H9 (cell line): ENCODE measurements around the gene UBR7. TPM values are rescaled to one million over a fixed set of nuclear protein-coding genes. Genes with fewer than 3 reads are reported as not detected.
"Not testable (repeated sequence)": the region's sequence is repeated elsewhere in the genome, so short reads cannot be mapped to it uniquely, and the experiment has no call there.

ENCODE experiments used
- DNase-seq: peaks from one replicate; pipeline ENCODE4 v3.0.0-alpha.2; 2017
- H2AFZ ChIP-seq: one replicate; pipeline ENCODE4 v1.6.1; 2013; ENCODE audit warnings: mild to moderate bottlenecking, low read length, control low read depth, moderate library complexity
- H2AK5ac ChIP-seq: 2 replicates; pipeline ENCODE4 v1.6.1; 2013; ENCODE audit warnings: low read length, control low read depth, mixed read lengths; ENCODE audit not compliant: insufficient read length
- H2BK120ac ChIP-seq: one replicate; pipeline ENCODE4 v1.6.1; 2013; ENCODE audit warnings: low read depth, mild to moderate bottlenecking, low read length, control low read depth, inconsistent platforms; ENCODE audit not compliant: poor library complexity, severe bottlenecking
- H2BK12ac ChIP-seq: 2 replicates; pipeline ENCODE4 v1.6.1; 2013; ENCODE audit warnings: low read length, control low read depth, mixed read lengths, low read depth; ENCODE audit not compliant: insufficient read length
- H2BK15ac ChIP-seq: 2 replicates; pipeline ENCODE4 v1.6.1; 2013; ENCODE audit warnings: low read depth, low read length, control low read depth
- H2BK20ac ChIP-seq: one replicate; pipeline ENCODE4 v1.6.1; 2013; ENCODE audit warnings: low read depth, mild to moderate bottlenecking, low read length, control low read depth, inconsistent platforms; ENCODE audit not compliant: poor library complexity, severe bottlenecking
- H2BK5ac ChIP-seq: 2 replicates; pipeline ENCODE4 v1.6.1; 2013; ENCODE audit warnings: low read length, control low read depth, mixed read lengths; ENCODE audit not compliant: insufficient read length
- H3K14ac ChIP-seq: 2 replicates; pipeline ENCODE4 v1.6.1; 2013; ENCODE audit warnings: low read length, control low read depth; ENCODE audit not compliant: insufficient read depth
- H3K18ac ChIP-seq: 2 replicates; pipeline ENCODE4 v1.6.1; 2013; ENCODE audit warnings: low read depth, mild to moderate bottlenecking, mixed read lengths, low read length, control low read depth; ENCODE audit not compliant: insufficient read length
- H3K23ac ChIP-seq: 2 replicates; pipeline ENCODE4 v1.6.1; 2013; ENCODE audit warnings: low read length, control low read depth, mixed read lengths, low read depth; ENCODE audit not compliant: insufficient read length
- H3K23me2 ChIP-seq: 2 replicates; pipeline ENCODE4 v1.6.1; 2013; ENCODE audit warnings: low read depth, mild to moderate bottlenecking, mixed read lengths, low read length, control low read depth; ENCODE audit not compliant: insufficient read length, poor library complexity, severe bottlenecking
- H3K27ac ChIP-seq: 2 replicates; pipeline ENCODE4 v1.5.1; 2013; ENCODE audit warnings: low read length, control low read depth, mixed read lengths, low read depth; ENCODE audit not compliant: insufficient read length
- H3K27me3 ChIP-seq: 2 replicates; pipeline ENCODE4 v1.6.1; 2013; ENCODE audit warnings: low read length, control low read depth, inconsistent platforms; ENCODE audit not compliant: insufficient read depth
- H3K4ac ChIP-seq: 2 replicates; pipeline ENCODE4 v1.6.1; 2013; ENCODE audit warnings: low read depth, mild to moderate bottlenecking, control low read depth, inconsistent platforms, low read length, moderate library complexity
- H3K4me1 ChIP-seq: 2 replicates; pipeline ENCODE4 v1.6.1; 2013; ENCODE audit warnings: low read length, control low read depth, inconsistent platforms; ENCODE audit not compliant: insufficient read depth
- H3K4me2 ChIP-seq: 2 replicates; pipeline ENCODE4 v1.6.1; 2013; ENCODE audit warnings: low read length, control low read depth, mixed read lengths; ENCODE audit not compliant: insufficient read length, insufficient read depth
- H3K56ac ChIP-seq: 2 replicates; pipeline ENCODE4 v1.6.1; 2013; ENCODE audit warnings: low read depth, mild to moderate bottlenecking, mixed read lengths, low read length, control low read depth; ENCODE audit not compliant: insufficient read length
- H3K79me1 ChIP-seq: 2 replicates; pipeline ENCODE4 v1.6.1; 2013; ENCODE audit warnings: low read depth, mild to moderate bottlenecking, moderate library complexity, low read length, control low read depth, inconsistent platforms; ENCODE audit not compliant: insufficient read depth, poor library complexity, severe bottlenecking
- H3K79me2 ChIP-seq: 2 replicates; pipeline ENCODE4 v1.6.1; 2013; ENCODE audit warnings: low read length, control low read depth, inconsistent platforms; ENCODE audit not compliant: insufficient read depth
- H3K9ac ChIP-seq: 2 replicates; pipeline ENCODE4 v1.6.1; 2013; ENCODE audit warnings: low read length, control low read depth, mixed read lengths; ENCODE audit not compliant: insufficient read length; ENCODE audit errors: extremely low read depth
- H3K9me3 ChIP-seq: one replicate; pipeline ENCODE4 v1.6.1; 2013; ENCODE audit warnings: low read depth, low read length, inconsistent platforms; ENCODE audit not compliant: control insufficient read depth
- H3T11ph ChIP-seq: one replicate; pipeline ENCODE4 v1.6.1; 2013; ENCODE audit warnings: mild to moderate bottlenecking, low read length, control low read depth, inconsistent platforms
- H4K20me1 ChIP-seq: one replicate; pipeline ENCODE4 v1.6.1; 2013; ENCODE audit not compliant: control insufficient read depth, insufficient read length, insufficient read depth
- H4K5ac ChIP-seq: 2 replicates; pipeline ENCODE4 v1.6.1; 2013; ENCODE audit warnings: low read depth, mild to moderate bottlenecking, mixed read lengths, low read length, control low read depth; ENCODE audit not compliant: insufficient read length
- H4K8ac ChIP-seq: replicated peaks from 2 replicates; pipeline ENCODE4 v1.6.1; 2013; ENCODE audit warnings: low read length, control low read depth, mixed read lengths, low read depth; ENCODE audit not compliant: insufficient read length
- H4K91ac ChIP-seq: 2 replicates; pipeline ENCODE4 v1.6.1; 2013; ENCODE audit warnings: low read depth, mild to moderate bottlenecking, moderate library complexity, mixed read lengths, low read length, control low read depth; ENCODE audit not compliant: insufficient read length
- H3K27ac Mint-ChIP-seq, 3 experiments: 2 replicates in 2 of 3; 3 replicates in 1 of 3; pipeline ENCODE4 v1.8.0; 2020 to 2021; ENCODE audit warnings: mixed read lengths in 3 of 3, mild to moderate bottlenecking in 1 of 3, moderate library complexity in 1 of 3
- H3K27me3 Mint-ChIP-seq: 2 replicates; pipeline ENCODE4 v1.8.0; 2021; ENCODE audit warnings: low read depth, mild to moderate bottlenecking, moderate library complexity, mixed read lengths
- H3K36me3 Mint-ChIP-seq, 3 experiments: 2 replicates in 2 of 3; 3 replicates in 1 of 3; pipeline ENCODE4 v1.8.0; 2020 to 2021; ENCODE audit warnings: low read depth in 3 of 3, mixed read lengths in 3 of 3; ENCODE audit not compliant: insufficient read depth in 1 of 3
- H3K4me1 Mint-ChIP-seq, 2 experiments: 2 replicates each; pipeline ENCODE4 v1.8.0; 2020; ENCODE audit warnings: mixed read lengths in 2 of 2
- H3K4me3 Mint-ChIP-seq, 2 experiments: 2 replicates in 1 of 2; 3 replicates in 1 of 2; pipeline ENCODE4 v1.8.0; 2020 to 2021; ENCODE audit warnings: mild to moderate bottlenecking in 2 of 2, mixed read lengths in 2 of 2, moderate library complexity in 1 of 2
- H3K9me3 Mint-ChIP-seq, 2 experiments: 2 replicates in 1 of 2; 3 replicates in 1 of 2; pipeline ENCODE4 v1.8.0; 2020; ENCODE audit warnings: mild to moderate bottlenecking in 2 of 2, mixed read lengths in 2 of 2, moderate library complexity in 1 of 2
- CTCF ChIP-seq: fragments of 200-600 bp; sonication (generic); conservative IDR thresholded peaks from 3 replicates; pipeline ENCODE4 v1.8.0; 2021; ENCODE audit warnings: antibody characterized with exemption, mild to moderate bottlenecking
- WGBS: extraction: QIAGEN DNeasy Blood & Tissue Kit; methylation state at CpG from one replicate; pipeline ENCODE4 v1.1.7; 2013; ENCODE audit warnings: missing lambda C conversion rate, low lambda C conversion rate, mixed read lengths; ENCODE audit not compliant: insufficient read length; ENCODE audit errors: extremely low coverage; 5-methylcytosine and 5-hydroxymethylcytosine counted together
- total RNA-seq: library from RNA; stranded (reverse); gene quantifications from 2 replicates; pipeline ENCODE4 v1.2.1, GENCODE V29; 2021

UBR7 gene
- total RNA-seq, 1 experiment from 2014 or later, result 28.4 TPM

DNA sequence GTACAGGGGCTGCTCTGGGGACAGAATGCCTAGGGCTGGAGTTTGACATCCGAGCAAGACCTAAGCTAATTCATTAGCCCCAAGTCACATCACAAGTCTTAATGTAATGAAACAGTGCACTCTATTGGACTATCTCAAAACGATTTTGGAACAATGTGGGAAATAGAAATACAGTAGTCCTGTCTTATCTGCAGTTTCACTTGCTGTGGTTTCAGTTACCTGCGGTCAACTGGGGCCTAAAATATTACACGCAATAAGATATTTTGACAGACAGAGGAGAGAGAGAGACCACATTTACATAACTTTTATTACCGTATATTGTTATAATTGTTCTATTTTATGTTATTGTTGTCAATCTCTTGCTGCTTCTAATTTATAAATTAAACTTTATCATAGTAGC, 43.5 kb upstream of the UBR7 start:
- Histone ChIP-seq H3K9ac (no peak overlapping the region), H2BK5ac (no peak overlapping the region), H4K20me1 (no peaks in the 10 kb centered on the region), H2BK20ac (no peak overlapping the region), H3K27ac (no peak overlapping the region), H3K18ac (no peak overlapping the region), H4K5ac (no peak overlapping the region), H2AK5ac (no peak overlapping the region), H2BK12ac (no peak overlapping the region), H3K9me3 (no peaks in the 10 kb centered on the region), H3K4me1 (no peaks in the 10 kb centered on the region), H3K56ac (no peak overlapping the region), H3K79me1 (no peaks in the 10 kb centered on the region), H2BK15ac (no peak overlapping the region), H3K79me2 (no peaks in the 10 kb centered on the region), H3K27me3 (no peaks in the 10 kb centered on the region), H3K23me2 (no peaks in the 10 kb centered on the region), H2AFZ (no peak overlapping the region), H3T11ph (no peak overlapping the region), H3K23ac (no peak overlapping the region), H3K4ac (no peak overlapping the region), H4K8ac (no peak overlapping the region), H4K91ac (no peak overlapping the region), H2BK120ac (no peak overlapping the region), H3K4me2 (no peak overlapping the region), H3K14ac (no peak overlapping the region)
- no peak overlapping the region for H3K27ac Mint-ChIP-seq
- no CpG with 5 or more reads among the region's 5 CpGs for WGBS
- H3K27me3 Mint-ChIP-seq, result no peaks in the 10 kb centered on the region; the same call in 1 of the 2 replicates
- no peak overlapping the region for H3K4me3 Mint-ChIP-seq
- no peaks in the 10 kb centered on the region for H3K9me3 Mint-ChIP-seq
- no peak for DNase-seq
- peaks cover 3 to 4% of the 10 kb centered on the region in 2 experiments for H3K4me1 Mint-ChIP-seq
- H3K36me3 Mint-ChIP-seq, result no peaks in the 10 kb centered on the region; a peak in 1 of 7 replicates
- TF ChIP-seq CTCF, result no peak

DNA sequence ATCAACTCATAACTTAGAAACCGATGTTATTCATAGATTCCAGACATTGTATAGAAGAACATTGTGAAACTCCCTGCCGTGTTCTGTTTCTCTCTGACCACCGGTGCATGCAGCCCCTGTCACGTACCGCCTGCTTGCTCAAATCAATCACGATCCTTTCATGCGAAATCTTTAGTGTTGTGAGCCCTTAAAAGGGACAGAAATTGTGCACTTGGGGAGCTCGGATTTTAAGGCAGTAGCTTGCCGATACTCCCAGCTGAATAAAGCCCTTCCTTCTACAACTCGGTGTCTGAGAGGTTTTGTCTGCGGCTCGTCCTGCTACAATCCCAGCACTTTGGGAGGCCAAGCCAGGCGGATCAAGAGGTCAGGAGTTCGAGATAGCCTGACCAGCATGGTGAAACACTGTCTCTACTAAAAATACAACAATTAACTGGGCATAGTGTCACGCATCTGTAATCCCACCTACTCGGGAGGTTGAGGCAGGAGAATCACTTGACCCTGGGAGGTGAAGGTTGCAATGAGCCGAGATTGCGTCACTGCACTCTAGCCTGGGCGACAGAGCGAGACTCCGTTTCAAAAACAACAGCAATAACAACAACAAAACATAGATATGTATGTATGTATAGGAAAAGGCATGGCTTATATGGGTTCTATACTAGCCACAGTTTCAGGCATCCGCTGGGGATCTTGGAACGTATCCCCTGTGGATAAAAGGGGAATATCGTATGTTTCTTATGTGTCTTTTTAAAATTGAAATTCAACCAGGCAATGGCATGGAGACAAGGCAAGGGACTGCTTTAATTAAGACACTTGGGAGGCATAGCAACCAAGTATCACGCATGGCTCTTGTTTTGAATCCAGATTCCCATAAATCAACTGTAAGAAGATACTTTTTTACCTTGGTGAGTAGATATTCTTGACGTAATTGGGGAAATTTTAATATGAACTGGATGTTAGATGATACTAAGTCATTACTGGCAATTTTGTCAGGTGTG, 41.5 kb upstream of the UBR7 start:
- H3K4me3 Mint-ChIP-seq, H3K4me1 ChIP-seq, H2BK120ac ChIP-seq, H4K8ac ChIP-seq, H3K27ac ChIP-seq, H2BK12ac ChIP-seq, H4K5ac ChIP-seq, H3K4ac ChIP-seq, H3K4me1 Mint-ChIP-seq, H3K9me3 Mint-ChIP-seq, H3K36me3 Mint-ChIP-seq, H2AFZ ChIP-seq, H2BK20ac ChIP-seq, H4K91ac ChIP-seq, H3K27ac Mint-ChIP-seq, H3K9ac ChIP-seq, H3K23me2 ChIP-seq, H3K4me2 ChIP-seq, H3K79me2 ChIP-seq, H3K23ac ChIP-seq, H3K56ac ChIP-seq, H3K27me3 Mint-ChIP-seq, H3K9me3 ChIP-seq, H2BK5ac ChIP-seq, DNase-seq, H4K20me1 ChIP-seq, H2AK5ac ChIP-seq, H3T11ph ChIP-seq, H3K79me1 ChIP-seq, H3K18ac ChIP-seq, H3K27me3 ChIP-seq, H3K14ac ChIP-seq, H2BK15ac ChIP-seq: not testable (repeated sequence)
- no CpG with 5 or more reads among the region's 26 CpGs for WGBS
